ENCODE data around the gene EPX.

GRCh38 chr17:58242171-58242784 is 49.8 kb downstream of the EPX start:
- TF ChIP-seq CTCF (IDR thresholded peaks at IDR 0.05) (no peak), POLR2A (IDR thresholded peaks at IDR 0.05) (no peak)

Measured in body of pancreas (tissue), 4 donors.